Measurements from ENCODE around the gene EPB41L5.

EPB41L5 gene

GRCh38 chr2:120225549-120226065 lies 212.7 kb downstream of the EPB41L5 start:
- DNase-seq (ENCODE audit: low read depth) = no peak

GRCh38 chr2:120226316-120226715 lies 213.4 kb downstream of the EPB41L5 start:
- DNase-seq (ENCODE audit: low read depth) = no peak

GRCh38 chr2:120227111-120227991 lies 214.5 kb downstream of the EPB41L5 start:
- DNase-seq (ENCODE audit: low read depth) = no peak

GRCh38 chr2:120228503-120228902 lies 215.6 kb downstream of the EPB41L5 start:
- no peak for DNase-seq (ENCODE audit: low read depth)

All from non-pigmented ciliary epithelial cell (primary cell).